KMS-11 (cell line): Measurements from ENCODE around the gene MDC1.

ENCODE experiments used
- H2AFZ ChIP-seq: fragments of 200-600 bp; sonication (generic); 2 replicates; pipeline ENCODE4 v1.6.1; 2016; ENCODE audit warnings: antibody characterized with exemption, mixed run types, low read depth
- H3K27ac ChIP-seq: fragments of 200-600 bp; sonication (generic); 2 replicates; pipeline ENCODE4 v1.6.1; 2016; ENCODE audit warnings: mild to moderate bottlenecking, mixed run types
- H3K27me3 ChIP-seq: fragments of 200-600 bp; sonication (generic); 2 replicates; pipeline ENCODE4 v1.6.1; 2017; ENCODE audit warnings: mild to moderate bottlenecking, low read depth, mixed run types, moderate library complexity; ENCODE audit not compliant: insufficient read depth
- H3K36me3 ChIP-seq: fragments of 200-600 bp; sonication (generic); 2 replicates; pipeline ENCODE4 v1.6.1; 2017; ENCODE audit warnings: mild to moderate bottlenecking, mixed run types; ENCODE audit not compliant: insufficient read depth
- H3K4me1 ChIP-seq: fragments of 200-600 bp; sonication (generic); 2 replicates; pipeline ENCODE4 v1.6.1; 2016; ENCODE audit warnings: mild to moderate bottlenecking, low read depth, mixed run types; ENCODE audit not compliant: poor library complexity, severe bottlenecking
- H3K4me2 ChIP-seq: fragments of 200-600 bp; sonication (generic); 2 replicates; pipeline ENCODE4 v1.7.0; 2016; ENCODE audit warnings: mild to moderate bottlenecking, mixed run types
- H3K4me3 ChIP-seq: fragments of 200-600 bp; sonication (generic); IDR thresholded peaks from 2 replicates; pipeline ENCODE4 v1.6.1; 2017; ENCODE audit warnings: low read depth, low read length, mixed read lengths; ENCODE audit not compliant: insufficient read depth
- H3K79me2 ChIP-seq: fragments of 200-600 bp; sonication (generic); 2 replicates; pipeline ENCODE4 v1.6.1; 2016; ENCODE audit warnings: low read depth, mixed run types; ENCODE audit not compliant: insufficient read depth
- H3K9ac ChIP-seq: fragments of 200-600 bp; sonication (generic); 2 replicates; pipeline ENCODE4 v1.6.1; 2016; ENCODE audit warnings: mild to moderate bottlenecking, mixed run types
- H4K20me1 ChIP-seq: fragments of 200-600 bp; sonication (generic); 2 replicates; pipeline ENCODE4 v1.6.1; 2016; ENCODE audit warnings: mild to moderate bottlenecking, mixed run types; ENCODE audit not compliant: insufficient read depth
- TF ChIP-seq, protein P1 (sequence below): fragments of 200-600 bp; sonication (generic); conservative IDR thresholded peaks from 2 replicates; pipeline ENCODE4 v1.6.1; 2017; ENCODE audit warnings: low read depth, mild to moderate bottlenecking, antibody characterized with exemption, low read length, moderate library complexity, mixed read lengths

Gene MDC1

DNA sequence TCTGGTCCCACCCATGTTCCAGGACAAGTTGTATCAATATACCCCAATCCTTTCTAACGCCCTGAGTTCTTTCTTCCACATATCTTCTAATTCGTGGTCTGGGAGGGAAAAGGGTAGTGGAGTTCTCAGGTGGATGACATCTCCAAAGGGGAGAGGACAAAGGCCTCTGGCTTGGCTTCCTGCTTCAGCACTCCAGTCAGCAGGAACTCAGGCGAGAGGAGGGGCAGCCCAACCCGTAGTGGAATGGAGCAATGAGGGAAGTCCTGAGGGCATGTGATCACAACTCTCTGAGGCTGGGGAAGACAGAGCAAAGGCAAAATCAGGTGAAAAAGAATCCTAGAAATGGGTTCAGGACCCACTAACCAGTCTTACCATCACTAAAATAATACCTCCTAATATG, 16.7 kb downstream of the MDC1 start:
- H3K9ac ChIP-seq: no peak overlapping the region
- TF ChIP-seq, protein P1, sequence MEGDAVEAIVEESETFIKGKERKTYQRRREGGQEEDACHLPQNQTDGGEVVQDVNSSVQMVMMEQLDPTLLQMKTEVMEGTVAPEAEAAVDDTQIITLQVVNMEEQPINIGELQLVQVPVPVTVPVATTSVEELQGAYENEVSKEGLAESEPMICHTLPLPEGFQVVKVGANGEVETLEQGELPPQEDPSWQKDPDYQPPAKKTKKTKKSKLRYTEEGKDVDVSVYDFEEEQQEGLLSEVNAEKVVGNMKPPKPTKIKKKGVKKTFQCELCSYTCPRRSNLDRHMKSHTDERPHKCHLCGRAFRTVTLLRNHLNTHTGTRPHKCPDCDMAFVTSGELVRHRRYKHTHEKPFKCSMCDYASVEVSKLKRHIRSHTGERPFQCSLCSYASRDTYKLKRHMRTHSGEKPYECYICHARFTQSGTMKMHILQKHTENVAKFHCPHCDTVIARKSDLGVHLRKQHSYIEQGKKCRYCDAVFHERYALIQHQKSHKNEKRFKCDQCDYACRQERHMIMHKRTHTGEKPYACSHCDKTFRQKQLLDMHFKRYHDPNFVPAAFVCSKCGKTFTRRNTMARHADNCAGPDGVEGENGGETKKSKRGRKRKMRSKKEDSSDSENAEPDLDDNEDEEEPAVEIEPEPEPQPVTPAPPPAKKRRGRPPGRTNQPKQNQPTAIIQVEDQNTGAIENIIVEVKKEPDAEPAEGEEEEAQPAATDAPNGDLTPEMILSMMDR: no peak
- no peaks in the 10 kb centered on the region for H3K4me1 ChIP-seq
- H3K36me3 ChIP-seq: no peaks in the 10 kb centered on the region
- H3K27me3 ChIP-seq: no peaks in the 10 kb centered on the region
- H3K79me2 ChIP-seq: no peaks in the 10 kb centered on the region
- no peaks in the 10 kb centered on the region for H4K20me1 ChIP-seq
- H3K27ac ChIP-seq: no peak overlapping the region
- H3K4me2 ChIP-seq: no peak overlapping the region
- H2AFZ ChIP-seq: no peak overlapping the region
- H3K4me3 ChIP-seq: no peak overlapping the region

DNA sequence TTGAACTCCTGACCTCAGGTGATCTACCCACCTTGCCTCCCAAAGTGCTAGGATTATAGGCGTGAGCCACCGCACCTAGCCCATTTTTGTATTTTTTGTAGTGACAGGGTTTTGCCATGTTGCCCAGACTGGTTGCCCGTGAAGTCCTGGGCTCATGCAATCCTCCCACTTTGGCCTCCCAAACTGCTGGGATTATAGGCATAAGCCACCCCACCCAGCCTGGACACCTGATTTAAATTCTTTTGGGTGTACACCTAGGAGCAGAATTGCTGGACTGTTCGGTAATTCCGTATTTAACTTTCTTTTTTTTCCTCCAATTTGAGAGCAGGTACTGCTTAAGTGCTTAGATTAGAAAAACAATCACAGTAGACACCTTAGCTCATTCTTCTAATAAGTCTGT, 20.6 kb downstream of the MDC1 start:
- no peak overlapping the region for H3K4me3 ChIP-seq
- H3K36me3 ChIP-seq: no peaks in the 10 kb centered on the region
- H3K9ac ChIP-seq: no peak overlapping the region
- H3K27ac ChIP-seq: no peak overlapping the region
- no peaks in the 10 kb centered on the region for H3K27me3 ChIP-seq
- no peaks in the 10 kb centered on the region for H3K79me2 ChIP-seq
- no peak overlapping the region for H2AFZ ChIP-seq
- TF ChIP-seq, protein P1: no peak
- no peak overlapping the region for H3K4me2 ChIP-seq
- H4K20me1 ChIP-seq: no peaks in the 10 kb centered on the region
- peaks cover 9% of the 10 kb centered on the region for H3K4me1 ChIP-seq

DNA sequence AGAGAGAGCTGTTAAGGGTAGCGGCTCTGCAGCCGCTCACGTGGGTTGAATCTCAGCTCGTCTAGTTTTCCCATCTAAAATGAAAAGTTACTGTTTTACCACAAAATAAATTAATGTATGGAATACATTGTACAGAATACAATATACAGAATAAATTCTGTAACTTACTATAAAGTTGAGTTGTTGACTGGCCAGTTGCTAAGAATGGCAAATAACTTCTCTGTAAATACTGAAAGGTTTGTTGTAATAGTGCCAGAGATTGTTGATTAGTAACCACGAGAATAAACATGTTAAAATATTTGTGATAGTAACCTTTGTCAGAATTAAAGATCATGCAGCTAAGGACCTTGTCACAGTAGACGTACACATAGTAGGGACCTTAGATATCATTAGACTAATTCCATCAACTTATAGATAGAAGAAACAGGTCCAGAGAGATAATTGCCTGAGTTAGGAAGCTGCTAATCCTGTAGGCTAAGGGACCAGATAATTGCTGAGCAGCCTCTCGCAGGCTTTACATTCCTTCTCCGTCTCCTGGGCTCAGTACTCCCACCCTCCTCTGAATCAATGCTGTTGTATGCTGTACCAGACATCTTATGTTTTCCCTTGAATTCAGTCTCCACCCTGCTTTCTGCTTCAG, 25.8 kb downstream of the MDC1 start:
- peak overlapping the region; percentile 96 for H3K4me2 ChIP-seq
- peak overlapping the region; percentile 49; the same call in 1 of the 2 replicates for H3K9ac ChIP-seq
- no peak overlapping the region for H3K4me3 ChIP-seq
- peak overlapping the region; percentile 90 for H2AFZ ChIP-seq
- TF ChIP-seq, protein P1: no peak
- H3K36me3 ChIP-seq: no peaks in the 10 kb centered on the region
- peaks cover 37% of the 10 kb centered on the region for H3K4me1 ChIP-seq
- peak overlapping the region; percentile 50; the same call in 1 of the 2 replicates for H3K27ac ChIP-seq
- H3K27me3 ChIP-seq: no peaks in the 10 kb centered on the region
- H4K20me1 ChIP-seq: no peaks in the 10 kb centered on the region
- no peaks in the 10 kb centered on the region; the same call in 1 of the 2 replicates for H3K79me2 ChIP-seq

DNA sequence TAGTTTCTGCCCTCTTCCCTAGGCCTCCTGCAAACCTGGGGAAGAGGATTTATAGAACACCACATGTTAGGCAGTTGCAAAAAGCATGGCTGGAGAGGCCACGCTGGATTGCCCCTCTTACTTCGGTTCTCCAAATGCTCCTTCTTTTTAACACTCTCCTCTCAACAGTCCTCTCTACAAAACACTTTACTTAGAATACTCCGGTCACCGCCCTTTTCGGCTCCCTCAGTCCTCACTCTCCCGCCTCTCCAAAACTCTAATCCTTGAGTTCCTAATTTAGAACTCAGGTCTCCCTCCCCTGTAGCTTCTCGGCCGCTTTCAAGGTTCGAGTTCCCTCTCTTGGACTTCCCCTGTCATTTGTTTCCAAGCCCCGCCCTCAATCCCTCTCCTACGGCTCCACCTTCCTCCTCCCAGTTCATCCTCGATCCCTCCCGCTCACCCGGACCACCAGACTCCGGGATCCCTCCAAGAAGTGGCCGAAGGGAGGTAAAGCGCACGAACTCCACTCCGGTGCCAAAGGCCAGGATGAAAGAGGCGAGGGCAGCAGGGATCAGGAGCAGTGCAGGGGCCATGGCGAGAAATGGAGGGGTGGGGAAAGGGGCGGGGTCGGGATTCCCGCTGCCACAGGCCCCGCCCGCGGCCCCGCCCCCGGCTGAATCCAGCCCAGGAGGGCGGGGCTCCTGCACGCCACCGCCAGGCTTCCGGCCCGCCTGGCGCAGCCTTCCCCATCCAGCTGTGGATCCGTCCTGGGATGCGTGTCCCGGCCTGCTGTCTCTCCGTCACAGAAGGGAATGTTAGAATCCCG, 26.5 kb downstream of the MDC1 start, which contains the start of gene NRM:
NRM (minus strand) TSS at position 582 of the 805 bp plus-strand sequence; CDS start at position 572, 10 bp downstream.
- Histone ChIP-seq H3K27me3 (no peaks in the 10 kb centered on the region), H3K27ac (peak within 1 kb of the TSS; percentile 50; the same call in 1 of the 2 replicates), H3K36me3 (no peaks in the 10 kb centered on the region), H4K20me1 (no peaks in the 10 kb centered on the region), H3K4me1 (peaks cover 42% of the 10 kb centered on the region), H2AFZ (peak within 1 kb of the TSS; percentile 90), H3K4me3 (no peak within 1 kb of the TSS), H3K9ac (peak within 1 kb of the TSS; percentile 49; the same call in 1 of the 2 replicates), H3K4me2 (peak within 1 kb of the TSS; percentile 96), H3K79me2 (peaks cover 6% of the 10 kb centered on the region; the same call in 1 of the 2 replicates)
- TF ChIP-seq, protein P1: no peak
